A549 (cell line): ENCODE measurements around the gene USP2. TPM values are rescaled to one million over a fixed set of nuclear protein-coding genes. Genes with fewer than 3 reads are reported as not detected.

Experiments used
- ATAC-seq, 2 experiments: fragments of 200-7000 bp in 1 of 2; fragments of >200 bp in 1 of 2; cut with Nextera tagmentation in 1 of 2; cut with Tn5 transposase in 1 of 2; 3 replicates each; pipeline versions ENCODE4 v1.8.0 to v1.9.1; 2018 to 2020; ENCODE audit warnings: mild to moderate bottlenecking in 1 of 2, moderate library complexity in 1 of 2
- CTCF ChIA-PET: fragments of 300-600 bp; sonication (Branson Sonifier 250); formaldehyde crosslinking; extraction: SDS; loops from one replicate; lab custom pipeline; 2021; ENCODE audit warnings: antibody characterized with exemption, inconsistent platforms; lab: Yijun Ruan, JAX
- POLR2A ChIA-PET: fragments of 350-600 bp; formaldehyde crosslinking; extraction: SDS; loops from one replicate; lab custom pipeline; 2021; ENCODE audit warnings: antibody characterized with exemption, inconsistent platforms; lab: Yijun Ruan, JAX
- DNase-seq, 2 experiments: peaks; one replicate each; pipeline versions ENCODE4 v3.0.0 to v3.0.0-alpha.2; 2011 to 2016; ENCODE audit warnings: low read depth in 1 of 2, low spot score in 1 of 2
- FAIRE-seq: peaks from 2 replicates; lab custom pipeline; 2011; peaks lifted over from hg19 to GRCh38; lab: Jason Lieb, UNC
- H3K27ac ChIP-seq, 2 experiments: fragments of >200 bp; sonication (Bioruptor Twin); formaldehyde crosslinking; 3 replicates each; pipeline ENCODE4 v1.5.1; 2016 to 2017
- H3K4me1 ChIP-seq: fragments of >200 bp; sonication (Bioruptor Twin); formaldehyde crosslinking; 3 replicates; pipeline ENCODE4 v1.6.1; 2016
- H3K4me2 ChIP-seq: fragments of >200 bp; sonication (Bioruptor Twin); formaldehyde crosslinking; 3 replicates; pipeline ENCODE4 v1.6.1; 2016
- H3K4me3 ChIP-seq: fragments of >200 bp; sonication (Bioruptor Twin); formaldehyde crosslinking; 3 replicates; pipeline ENCODE4 v1.5.1; 2016
- H3K9me3 ChIP-seq: fragments of >200 bp; sonication (Bioruptor Twin); formaldehyde crosslinking; 3 replicates; pipeline ENCODE4 v1.6.1; 2016
- BHLHE40 ChIP-seq: IDR thresholded peaks from 2 replicates; pipeline ENCODE4 v1.6.1; 2012; ENCODE audit warnings: low read depth, low read length, inconsistent platforms
- EHF ChIP-seq: fragments of 250-450 bp; sonication (Bioruptor Pico); IDR thresholded peaks from 2 replicates; pipeline ENCODE4 v1.5.0; 2020; ENCODE audit warnings: mild to moderate bottlenecking
- FOSB ChIP-seq: fragments of 250-450 bp; sonication (Bioruptor Pico); IDR thresholded peaks from 2 replicates; pipeline ENCODE4 v1.5.0; 2020; ENCODE audit warnings: mild to moderate bottlenecking, moderate library complexity
- HEYL ChIP-seq: fragments of 250-450 bp; sonication (Bioruptor Pico); IDR thresholded peaks from 2 replicates; pipeline ENCODE4 v1.8.0; 2021; ENCODE audit warnings: mild to moderate bottlenecking, moderate library complexity
- HOXA7 ChIP-seq: fragments of 250-450 bp; sonication (Bioruptor Pico); IDR thresholded peaks from 2 replicates; pipeline ENCODE4 v1.5.0; 2020; ENCODE audit warnings: mild to moderate bottlenecking, moderate library complexity
- HOXB13 ChIP-seq: fragments of 250-450 bp; sonication (Bioruptor Pico); IDR thresholded peaks from 2 replicates; pipeline ENCODE4 v1.5.0; 2020; ENCODE audit warnings: low read depth, mild to moderate bottlenecking, moderate library complexity
- HOXB5 ChIP-seq: fragments of 250-450 bp; sonication (Bioruptor Pico); IDR thresholded peaks from 2 replicates; pipeline ENCODE4 v1.5.0; 2020; ENCODE audit warnings: mild to moderate bottlenecking, moderate library complexity
- JUNB ChIP-seq: fragments of >200 bp; sonication (Bioruptor Twin); formaldehyde crosslinking; IDR thresholded peaks from 2 replicates; pipeline ENCODE4 v1.6.1; 2016
- POLR2A ChIP-seq: IDR thresholded peaks from 2 replicates; pipeline ENCODE4 v1.6.1; 2012; ENCODE audit warnings: mild to moderate bottlenecking, low read length
- RARB ChIP-seq: fragments of 250-450 bp; sonication (Bioruptor Pico); IDR thresholded peaks from 2 replicates; pipeline ENCODE4 v1.8.0; 2021; ENCODE audit warnings: mild to moderate bottlenecking, moderate library complexity
- RCOR1 ChIP-seq: fragments of 150-350 bp; IDR thresholded peaks from 2 replicates; pipeline ENCODE4 v1.6.1; 2014; ENCODE audit warnings: antibody characterized with exemption, low read length, low read depth
- RNF2 ChIP-seq: fragments of 200-600 bp; sonication (generic); IDR thresholded peaks from 2 replicates; pipeline ENCODE4 v1.6.1; 2016; ENCODE audit warnings: low read depth, mild to moderate bottlenecking, antibody characterized with exemption, moderate library complexity, borderline replicate concordance
- SMC3 ChIP-seq: fragments of >200 bp; sonication (Bioruptor Twin); formaldehyde crosslinking; IDR thresholded peaks from 3 replicates; pipeline ENCODE4 v1.6.1; 2018; ENCODE audit warnings: inconsistent platforms
- TFCP2L1 ChIP-seq: fragments of 250-450 bp; sonication (Bioruptor Pico); IDR thresholded peaks from 2 replicates; pipeline ENCODE4 v1.5.0; 2021; ENCODE audit warnings: mild to moderate bottlenecking
- ZC3H11A ChIP-seq: fragments of 450-650 bp; IDR thresholded peaks from 2 replicates; pipeline ENCODE4 v1.6.1; 2014; ENCODE audit warnings: antibody characterized with exemption, mild to moderate bottlenecking
- ZFP36 ChIP-seq: fragments of 450-650 bp; IDR thresholded peaks from 2 replicates; pipeline ENCODE4 v1.6.1; 2014; ENCODE audit warnings: borderline replicate concordance; ENCODE audit not compliant: partially characterized antibody
- WGBS: methylation state at CpG from one replicate; pipeline ENCODE4 v1.1.6; 2017; ENCODE audit errors: missing lambda C conversion rate; 5-methylcytosine and 5-hydroxymethylcytosine counted together
- polyA plus RNA-seq, 4 experiments: library from polyadenylated mRNA; depleted of rRNA in 3 of 4; stranded (reverse); fragments of >200 nt; fragmentation: RNase III in 1 of 4; extraction: RNeasy Plus Mini Kit Qiagen cat#74134 plus additional on column Dnase treatment in 1 of 4; gene quantifications; 2 replicates in 3 of 4; 3 replicates in 1 of 4; pipeline ENCODE4 v1.2.3, GENCODE V29; 2011 to 2017
- TF ChIP-seq, protein P1 (sequence below): fragments of 250-450 bp; sonication (Bioruptor Pico); IDR thresholded peaks from 2 replicates; pipeline ENCODE4 v1.5.0; 2020; ENCODE audit warnings: low read depth, mild to moderate bottlenecking, moderate library complexity
- TF ChIP-seq, protein P2 (sequence below): fragments of >200 bp; sonication (Bioruptor Twin); formaldehyde crosslinking; IDR thresholded peaks from 3 replicates; pipeline ENCODE4 v1.5.1; 2016

Gene USP2
- polyA plus RNA-seq, 2 of the 4 experiments (the other 2 are of a cell fraction): 0.30 to 0.48 TPM

DNA sequence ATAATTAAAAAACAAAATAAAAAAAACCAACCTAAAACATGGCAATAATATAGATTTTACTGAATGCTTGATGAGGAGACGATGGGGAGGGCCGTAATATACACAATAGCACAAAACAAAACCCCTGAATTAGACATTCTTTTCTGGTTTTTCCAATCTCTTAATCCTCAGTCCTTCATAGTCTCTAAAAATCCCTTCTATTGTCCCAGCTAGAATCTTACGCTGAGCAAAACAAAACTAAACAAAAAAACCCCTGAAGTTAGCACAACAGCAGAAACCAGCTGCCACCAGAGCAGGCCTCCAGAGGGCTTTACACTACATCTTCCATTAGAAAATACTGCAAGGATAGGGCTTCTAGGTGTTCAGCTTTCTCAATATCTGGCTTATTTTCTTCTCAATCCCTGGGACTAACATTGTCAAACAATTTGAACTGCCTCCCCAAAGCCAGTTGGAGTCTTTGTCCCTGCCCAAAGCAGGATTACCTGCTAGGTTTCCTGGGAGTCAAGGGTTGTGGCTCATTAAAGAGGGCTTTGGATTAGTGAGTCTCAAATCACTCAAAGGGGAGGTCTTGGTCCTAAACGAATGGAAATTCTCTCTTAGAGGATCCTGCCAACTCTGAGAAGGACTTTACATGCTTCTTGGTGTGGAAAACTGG lies 49.3 kb downstream of the USP2 start:
- H3K27ac ChIP-seq: no peak overlapping the region
- H3K4me3 ChIP-seq: no peak overlapping the region
- no peaks in the 10 kb centered on the region for H3K9me3 ChIP-seq
- FAIRE-seq: no peak
- 0 out of 3 replicates have a peak, but pooled peaks cover 5% of the 10 kb centered on the region for H3K4me1 ChIP-seq
- CTCF ChIA-PET: interaction anchor here (1.2 to 6.0 kb wide), 6 partner anchors 8 to 42 kb away, joined by 3 to 64 read pairs (median 5); no protein-coding TSS in a partner anchor
- WGBS: 73% methylated on average over 4 of the region's 4 CpGs
- H3K4me2 ChIP-seq: no peak overlapping the region
- POLR2A ChIA-PET: no interaction called here
- DNase-seq: no peak
- ATAC-seq: no peak
- TF ChIP-seq EHF (CRISPR knock-in tag): no peak
- no peak for TF ChIP-seq HEYL (CRISPR knock-in tag)
- TF ChIP-seq, protein P1, sequence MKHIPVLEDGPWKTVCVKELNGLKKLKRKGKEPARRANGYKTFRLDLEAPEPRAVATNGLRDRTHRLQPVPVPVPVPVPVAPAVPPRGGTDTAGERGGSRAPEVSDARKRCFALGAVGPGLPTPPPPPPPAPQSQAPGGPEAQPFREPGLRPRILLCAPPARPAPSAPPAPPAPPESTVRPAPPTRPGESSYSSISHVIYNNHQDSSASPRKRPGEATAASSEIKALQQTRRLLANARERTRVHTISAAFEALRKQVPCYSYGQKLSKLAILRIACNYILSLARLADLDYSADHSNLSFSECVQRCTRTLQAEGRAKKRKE (CRISPR knock-in tag): no peak
- TF ChIP-seq HOXB13 (CRISPR knock-in tag): no peak
- no peak for TF ChIP-seq BHLHE40
- TF ChIP-seq RCOR1: no peak
- no peak for TF ChIP-seq FOSB
- TF ChIP-seq TFCP2L1 (CRISPR knock-in tag): no peak

DNA sequence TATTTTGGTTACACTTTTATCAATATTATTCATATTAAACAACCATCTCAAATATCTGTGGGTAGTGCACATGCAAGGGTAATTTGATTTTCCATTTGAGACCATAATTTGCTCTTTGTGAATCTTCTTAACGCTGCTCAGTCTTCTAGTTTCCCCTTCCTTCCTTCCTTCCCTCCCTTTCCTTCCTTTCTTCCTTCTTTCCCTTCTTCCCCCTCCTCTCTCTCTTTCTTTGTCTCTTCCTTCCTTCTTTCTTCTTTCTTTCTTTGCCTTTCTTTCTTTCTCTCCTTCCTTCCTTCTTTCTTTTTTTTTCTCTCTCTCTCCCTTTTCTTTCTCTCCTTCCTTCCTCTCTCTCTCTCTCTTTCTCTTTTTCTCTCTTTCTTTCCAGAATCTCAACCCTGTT lies 51.3 kb downstream of the USP2 start:
- ChIA-PET CTCF (interaction anchor here (2.4 to 11.6 kb wide), 3 partner anchors 7 to 44 kb away, joined by 7 to 160 read pairs (median 64); partner anchors contain the start of gene C1QTNF5), POLR2A (no interaction called here)
- Histone ChIP-seq H3K4me3 (no peak overlapping the region), H3K9me3 (no peaks in the 10 kb centered on the region), H3K4me2 (no peak overlapping the region), H3K4me1 (0 out of 3 replicates have a peak, but pooled peaks cover 1% of the 10 kb centered on the region), H3K27ac (no peak overlapping the region)
- DNase-seq (no peak), ATAC-seq (no peak), FAIRE-seq (no peak)
- WGBS: 43% methylated on average over 1 of the region's 1 CpG
- TF ChIP-seq, protein P1 (CRISPR knock-in tag): no peak
- TF ChIP-seq JUNB (no peak), HOXB5 (no peak), HOXB13 (CRISPR knock-in tag) (no peak), ZFP36 (no peak), RNF2 (no peak)
- TF ChIP-seq, protein P2, sequence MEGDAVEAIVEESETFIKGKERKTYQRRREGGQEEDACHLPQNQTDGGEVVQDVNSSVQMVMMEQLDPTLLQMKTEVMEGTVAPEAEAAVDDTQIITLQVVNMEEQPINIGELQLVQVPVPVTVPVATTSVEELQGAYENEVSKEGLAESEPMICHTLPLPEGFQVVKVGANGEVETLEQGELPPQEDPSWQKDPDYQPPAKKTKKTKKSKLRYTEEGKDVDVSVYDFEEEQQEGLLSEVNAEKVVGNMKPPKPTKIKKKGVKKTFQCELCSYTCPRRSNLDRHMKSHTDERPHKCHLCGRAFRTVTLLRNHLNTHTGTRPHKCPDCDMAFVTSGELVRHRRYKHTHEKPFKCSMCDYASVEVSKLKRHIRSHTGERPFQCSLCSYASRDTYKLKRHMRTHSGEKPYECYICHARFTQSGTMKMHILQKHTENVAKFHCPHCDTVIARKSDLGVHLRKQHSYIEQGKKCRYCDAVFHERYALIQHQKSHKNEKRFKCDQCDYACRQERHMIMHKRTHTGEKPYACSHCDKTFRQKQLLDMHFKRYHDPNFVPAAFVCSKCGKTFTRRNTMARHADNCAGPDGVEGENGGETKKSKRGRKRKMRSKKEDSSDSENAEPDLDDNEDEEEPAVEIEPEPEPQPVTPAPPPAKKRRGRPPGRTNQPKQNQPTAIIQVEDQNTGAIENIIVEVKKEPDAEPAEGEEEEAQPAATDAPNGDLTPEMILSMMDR: no peak
- TF ChIP-seq, all 56 proteins: peak for 0

DNA sequence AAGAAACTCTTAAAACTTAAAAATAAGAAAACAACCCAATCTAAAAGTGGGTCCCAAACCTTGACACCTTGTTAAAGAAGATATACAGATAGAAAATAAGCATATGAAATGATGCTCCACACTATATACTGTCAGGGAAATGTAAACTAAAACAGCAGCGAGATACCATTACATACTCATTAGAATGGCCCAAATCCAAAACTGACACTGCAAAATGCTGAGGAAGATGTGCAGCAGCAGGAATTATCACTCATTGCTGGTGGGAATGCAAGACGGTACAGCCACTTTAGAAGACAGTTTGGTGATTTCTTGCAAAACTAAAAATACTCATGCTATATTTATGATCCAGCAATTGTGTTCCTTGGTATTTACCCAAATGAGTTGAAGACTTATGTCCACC lies 52.2 kb downstream of the USP2 start:
- TF ChIP-seq POLR2A: no peak
- no peak for TF ChIP-seq SMC3
- TF ChIP-seq ZC3H11A: no peak
- TF ChIP-seq RARB (CRISPR knock-in tag): no peak
- no peak for TF ChIP-seq HOXA7 (CRISPR knock-in tag)
- no peak for FAIRE-seq
- Histone ChIP-seq H3K27ac (no peak overlapping the region), H3K4me1 (no peaks in the 10 kb centered on the region), H3K9me3 (no peaks in the 10 kb centered on the region), H3K4me2 (no peak overlapping the region), H3K4me3 (no peak overlapping the region)
- ATAC-seq: no peak
- ChIA-PET CTCF (interaction anchor here (0.9 to 11.6 kb wide), 2 partner anchors 12 to 27 kb away, joined by 3 to 160 read pairs; partner anchors contain the start of gene C1QTNF5), POLR2A (interaction anchor here (0.6 kb wide), 1 partner anchor 9 kb away, joined by 8 read pairs; no protein-coding TSS in a partner anchor)
- WGBS: 53% methylated on average over 2 of the region's 2 CpGs
- no peak for DNase-seq
